RKO (cell line): ENCODE measurements around the gene DTD1.

ENCODE experiments used
- DNase-seq: peaks from one replicate; pipeline ENCODE4 v3.0.0-alpha.2; 2016; ENCODE audit warnings: low spot score

DTD1 gene

GRCh38 chr20:18663932-18664331 lies 76.1 kb downstream of the DTD1 start:
- no peak for DNase-seq

GRCh38 chr20:18665135-18665534 lies 77.3 kb downstream of the DTD1 start:
- no peak for DNase-seq

GRCh38 chr20:18666803-18667415 lies 79.1 kb downstream of the DTD1 start:
- DNase-seq = no peak

- DNase-seq = no peak
Measured at GRCh38 chr20:18669241-18670019, 81.6 kb downstream of the DTD1 start.

GRCh38 chr20:18671203-18671710 lies 83.4 kb downstream of the DTD1 start:
- DNase-seq = no peak

GRCh38 chr20:18672834-18673233 lies 85.0 kb downstream of the DTD1 start:
- no peak for DNase-seq

GRCh38 chr20:18676396-18676795 lies 88.5 kb downstream of the DTD1 start:
- DNase-seq = no peak

GRCh38 chr20:18677126-18677525 lies 89.3 kb downstream of the DTD1 start:
- DNase-seq = no peak

GRCh38 chr20:18678549-18679419 lies 90.9 kb downstream of the DTD1 start:
- DNase-seq = no peak

GRCh38 chr20:18683839-18684238 lies 96.0 kb downstream of the DTD1 start:
- DNase-seq = no peak

GRCh38 chr20:18684775-18685174 lies 96.9 kb downstream of the DTD1 start:
- no peak for DNase-seq

- no peak for DNase-seq
Measured at GRCh38 chr20:18685406-18685805, 97.6 kb downstream of the DTD1 start.

- DNase-seq = no peak
Measured at GRCh38 chr20:18686696-18687095, 98.8 kb downstream of the DTD1 start.

GRCh38 chr20:18688676-18689075 lies 100.8 kb downstream of the DTD1 start:
- DNase-seq = no peak

GRCh38 chr20:18689557-18689956 lies 101.7 kb downstream of the DTD1 start:
- DNase-seq = no peak

- DNase-seq = no peak
Measured at GRCh38 chr20:18692447-18692846, 104.6 kb downstream of the DTD1 start.

GRCh38 chr20:18694071-18694470 lies 106.2 kb downstream of the DTD1 start:
- DNase-seq = no peak

- no peak for DNase-seq
Measured at GRCh38 chr20:18695175-18695574, 107.3 kb downstream of the DTD1 start.

- DNase-seq = no peak
Measured at GRCh38 chr20:18698735-18699380, 111.0 kb downstream of the DTD1 start.

GRCh38 chr20:18701969-18702368 lies 114.1 kb downstream of the DTD1 start:
- no peak for DNase-seq

- DNase-seq = no peak
Measured at GRCh38 chr20:18702736-18703135, 114.9 kb downstream of the DTD1 start.

- DNase-seq = peak; percentile 17
Measured at GRCh38 chr20:18705490-18705889, 117.6 kb downstream of the DTD1 start.
